Neutrophil (primary cell): Measurements from ENCODE around the gene SH3BP5.

ENCODE experiments used
- H3K27ac ChIP-seq: fragments of 200-600 bp; sonication (generic); 2 replicates; pipeline ENCODE4 v1.5.1; 2016; ENCODE audit warnings: mild to moderate bottlenecking, moderate library complexity
- H3K27me3 ChIP-seq: fragments of 200-600 bp; sonication (generic); 2 replicates; pipeline ENCODE4 v1.6.0; 2016; ENCODE audit warnings: mild to moderate bottlenecking
- H3K36me3 ChIP-seq: fragments of 200-600 bp; sonication (generic); 2 replicates; pipeline ENCODE4 v1.5.1; 2017
- H3K4me1 ChIP-seq, 2 experiments: fragments of 200-600 bp in 1 of 2; sonication (generic) in 1 of 2; 1 replicate in 1 of 2; 2 replicates in 1 of 2; pipeline versions ENCODE4 v1.5.1 to v1.6.1; 2013 to 2016; ENCODE audit warnings: low read depth in 1 of 2, low read length in 1 of 2, mild to moderate bottlenecking in 1 of 2, moderate library complexity in 1 of 2; ENCODE audit not compliant: control insufficient read depth in 1 of 2, insufficient read depth in 1 of 2
- H3K4me3 ChIP-seq, 2 experiments: fragments of 200-600 bp in 1 of 2; sonication (generic) in 1 of 2; 1 replicate in 1 of 2; 2 replicates in 1 of 2; pipeline ENCODE4 v1.5.1; 2013 to 2016; ENCODE audit warnings: low read depth in 1 of 2, low read length in 1 of 2, mild to moderate bottlenecking in 1 of 2, moderate library complexity in 1 of 2
- H3K9me3 ChIP-seq: fragments of 200-600 bp; sonication (generic); 2 replicates; pipeline ENCODE4 v1.5.1; 2016
- CTCF ChIP-seq: fragments of 200-600 bp; sonication (generic); IDR thresholded peaks from 2 replicates; pipeline ENCODE4 v1.5.1; 2016; ENCODE audit warnings: antibody characterized with exemption

The SH3BP5 gene

GRCh38 chr3:15228147-15228546 lies 104.2 kb downstream of the SH3BP5 start:
- H3K27me3 ChIP-seq: no peaks in the 10 kb centered on the region
- no peaks in the 10 kb centered on the region for H3K4me1 ChIP-seq
- TF ChIP-seq CTCF: no peak
- peaks cover 71% of the 10 kb centered on the region for H3K36me3 ChIP-seq
- no peaks in the 10 kb centered on the region for H3K9me3 ChIP-seq
- no peak overlapping the region for H3K27ac ChIP-seq
- H3K4me3 ChIP-seq: no peak overlapping the region

- TF ChIP-seq CTCF: no peak
- peaks cover 8 to 10% of the 10 kb centered on the region in 2 experiments for H3K4me1 ChIP-seq
Observed at GRCh38 chr3:15223685-15224572, 108.5 kb downstream of the SH3BP5 start.

GRCh38 chr3:15221574-15222217 lies 110.7 kb downstream of the SH3BP5 start:
- Histone ChIP-seq H3K4me1 (peaks cover 13 to 17% of the 10 kb centered on the region in 2 experiments), H3K4me3 (no peak overlapping the region), H3K9me3 (no peaks in the 10 kb centered on the region), H3K27ac (no peak overlapping the region), H3K36me3 (peaks cover 54% of the 10 kb centered on the region), H3K27me3 (no peaks in the 10 kb centered on the region)
- TF ChIP-seq CTCF: no peak

More at GRCh38 chr3:15223685-15224572, 108.5 kb downstream of the SH3BP5 start:
- Histone ChIP-seq H3K27ac (no peak overlapping the region), H3K4me3 (no peak overlapping the region), H3K27me3 (no peaks in the 10 kb centered on the region), H3K9me3 (no peaks in the 10 kb centered on the region), H3K36me3 (peaks cover 54% of the 10 kb centered on the region)

GRCh38 chr3:15220661-15221060 lies 111.7 kb downstream of the SH3BP5 start:
- H3K27ac ChIP-seq: no peak overlapping the region
- no peak overlapping the region for H3K4me3 ChIP-seq
- no peak for TF ChIP-seq CTCF
- H3K27me3 ChIP-seq: no peaks in the 10 kb centered on the region
- H3K4me1 ChIP-seq: peaks cover 16 to 26% of the 10 kb centered on the region in 2 experiments
- H3K36me3 ChIP-seq: peaks cover 54% of the 10 kb centered on the region
- H3K9me3 ChIP-seq: no peaks in the 10 kb centered on the region

GRCh38 chr3:15220056-15220455 lies 112.3 kb downstream of the SH3BP5 start:
- no peak overlapping the region for H3K4me3 ChIP-seq
- TF ChIP-seq CTCF: no peak
- H3K27me3 ChIP-seq: no peaks in the 10 kb centered on the region
- peaks cover 50% of the 10 kb centered on the region for H3K36me3 ChIP-seq
- no peaks in the 10 kb centered on the region for H3K9me3 ChIP-seq
- peaks cover 16 to 26% of the 10 kb centered on the region in 2 experiments for H3K4me1 ChIP-seq
- H3K27ac ChIP-seq: peak overlapping the region; percentile 43
